ENCODE results near the gene ALK. TPM values are rescaled to one million over a fixed set of nuclear protein-coding genes. Genes with fewer than 3 reads are reported as not detected.

Gene ALK
- total and polyA plus RNA-seq, 2 experiments from 2014 or later, result 0.35 TPM; not detected in 1

GRCh38 chr2:29517413-29517812 is 404.0 kb downstream of the ALK start:
- Mint-ChIP-seq H3K27ac (no peak overlapping the region), H3K4me1 (peaks cover 4% of the 10 kb centered on the region; the same call in 2 of the 3 replicates), H3K27me3 (ENCODE audit: insufficient read depth, low read depth, poor library complexity) (peaks cover 2% of the 10 kb centered on the region), H3K36me3 (ENCODE audit: low read depth) (peaks cover 5% of the 10 kb centered on the region; the same call in 1 of the 3 replicates), H3K9me3 (peaks cover 6% of the 10 kb centered on the region), H3K4me3 (no peak overlapping the region)
- H3K4me2 ChIP-seq, result no peak overlapping the region
- ATAC-seq (no peak), DNase-seq (ENCODE audit: low spot score) (no peak)
- no peak overlapping the region for H3K4me3 ChIP-seq
- H3K79me2 ChIP-seq (replicated peaks; ENCODE audit: insufficient read depth), result no peaks in the 10 kb centered on the region
- H3K27ac ChIP-seq (ENCODE audit: low read depth), result no peak overlapping the region
- H4K20me1 ChIP-seq (replicated peaks; ENCODE audit: insufficient read depth), result no peaks in the 10 kb centered on the region
- no peaks in the 10 kb centered on the region for H3K36me3 ChIP-seq (ENCODE audit: insufficient read depth)
- peaks cover 8% of the 10 kb centered on the region for H3K4me1 ChIP-seq (ENCODE audit: insufficient read depth)
- H3K27me3 ChIP-seq (ENCODE audit: insufficient read depth), result no peaks in the 10 kb centered on the region
- H3K9me2 ChIP-seq (ENCODE audit: insufficient read depth), result 0 out of 2 replicates have a peak, but pooled peaks cover 16% of the 10 kb centered on the region
- H2AFZ ChIP-seq, result no peak overlapping the region
- TF ChIP-seq, protein P1, sequence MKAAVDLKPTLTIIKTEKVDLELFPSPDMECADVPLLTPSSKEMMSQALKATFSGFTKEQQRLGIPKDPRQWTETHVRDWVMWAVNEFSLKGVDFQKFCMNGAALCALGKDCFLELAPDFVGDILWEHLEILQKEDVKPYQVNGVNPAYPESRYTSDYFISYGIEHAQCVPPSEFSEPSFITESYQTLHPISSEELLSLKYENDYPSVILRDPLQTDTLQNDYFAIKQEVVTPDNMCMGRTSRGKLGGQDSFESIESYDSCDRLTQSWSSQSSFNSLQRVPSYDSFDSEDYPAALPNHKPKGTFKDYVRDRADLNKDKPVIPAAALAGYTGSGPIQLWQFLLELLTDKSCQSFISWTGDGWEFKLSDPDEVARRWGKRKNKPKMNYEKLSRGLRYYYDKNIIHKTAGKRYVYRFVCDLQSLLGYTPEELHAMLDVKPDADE (IDR thresholded peaks at IDR 0.05), result no peak
- TF ChIP-seq POLR2AphosphoS5 (IDR thresholded peaks at IDR 0.05; ENCODE audit: low read depth) (no peak), CTCF (conservative IDR thresholded peaks at IDR 0.05; ENCODE audit: low read depth in 2 of 2) (no peak), STAT1 (IDR thresholded peaks at IDR 0.05; ENCODE audit: unreplicated experiment) (no peak), ZNF114 (CRISPR knock-in tag; IDR thresholded peaks at IDR 0.05) (no peak), EZH2phosphoT487 (IDR thresholded peaks at IDR 0.05; ENCODE audit: unreplicated experiment) (no peak)
- H3F3A ChIP-seq (replicated peaks; ENCODE audit: low read depth), result no peaks in the 10 kb centered on the region

- H3K4me2 ChIP-seq, result no peak overlapping the region
- H3K4me1 ChIP-seq (ENCODE audit: insufficient read depth), result peaks cover 1% of the 10 kb centered on the region; the same call in 1 of the 2 replicates
- ATAC-seq (no peak), DNase-seq (ENCODE audit: low spot score) (no peak)
- no peak overlapping the region for H3K27ac ChIP-seq (ENCODE audit: low read depth)
- no peaks in the 10 kb centered on the region for H3F3A ChIP-seq (replicated peaks; ENCODE audit: low read depth)
- peaks cover 5% of the 10 kb centered on the region; the same call in 1 of the 3 replicates for H3K36me3 Mint-ChIP-seq (ENCODE audit: low read depth)
- no peak overlapping the region for H3K4me3 Mint-ChIP-seq
- H3K79me2 ChIP-seq (replicated peaks; ENCODE audit: insufficient read depth), result no peaks in the 10 kb centered on the region
- no peaks in the 10 kb centered on the region for H3K36me3 ChIP-seq (ENCODE audit: insufficient read depth)
- H3K27me3 ChIP-seq (ENCODE audit: insufficient read depth), result no peaks in the 10 kb centered on the region
- H3K4me1 Mint-ChIP-seq, result no peaks in the 10 kb centered on the region
- H3K27me3 Mint-ChIP-seq (ENCODE audit: insufficient read depth, low read depth, poor library complexity), result peaks cover 2% of the 10 kb centered on the region
- no peak overlapping the region for H3K27ac Mint-ChIP-seq
- 0 out of 2 replicates have a peak, but pooled peaks cover 16% of the 10 kb centered on the region for H3K9me2 ChIP-seq (ENCODE audit: insufficient read depth)
- no peak overlapping the region for H3K4me3 ChIP-seq
- no peaks in the 10 kb centered on the region for H4K20me1 ChIP-seq (replicated peaks; ENCODE audit: insufficient read depth)
- H2AFZ ChIP-seq, result no peak overlapping the region
- H3K9me3 Mint-ChIP-seq, result peaks cover 6% of the 10 kb centered on the region
- no peak for TF ChIP-seq STAT1 (IDR thresholded peaks at IDR 0.05; ENCODE audit: unreplicated experiment)
- TF ChIP-seq EZH2phosphoT487 (IDR thresholded peaks at IDR 0.05; ENCODE audit: unreplicated experiment), result no peak
- TF ChIP-seq JUNB (IDR thresholded peaks at IDR 0.05; ENCODE audit: unreplicated experiment), result no peak
- TF ChIP-seq EZH2 (IDR thresholded peaks at IDR 0.05; ENCODE audit: low read depth, unreplicated experiment), result no peak
- no peak for TF ChIP-seq CREB1 (CRISPR knock-in tag; IDR thresholded peaks at IDR 0.05; ENCODE audit: low read depth)
- TF ChIP-seq, protein P1 (IDR thresholded peaks at IDR 0.05), result no peak
- no peak for TF ChIP-seq POLR2AphosphoS5 (IDR thresholded peaks at IDR 0.05; ENCODE audit: low read depth)
- TF ChIP-seq NANOG (IDR thresholded peaks at IDR 0.05; ENCODE audit: borderline replicate concordance), result no peak
- TF ChIP-seq, protein P2, sequence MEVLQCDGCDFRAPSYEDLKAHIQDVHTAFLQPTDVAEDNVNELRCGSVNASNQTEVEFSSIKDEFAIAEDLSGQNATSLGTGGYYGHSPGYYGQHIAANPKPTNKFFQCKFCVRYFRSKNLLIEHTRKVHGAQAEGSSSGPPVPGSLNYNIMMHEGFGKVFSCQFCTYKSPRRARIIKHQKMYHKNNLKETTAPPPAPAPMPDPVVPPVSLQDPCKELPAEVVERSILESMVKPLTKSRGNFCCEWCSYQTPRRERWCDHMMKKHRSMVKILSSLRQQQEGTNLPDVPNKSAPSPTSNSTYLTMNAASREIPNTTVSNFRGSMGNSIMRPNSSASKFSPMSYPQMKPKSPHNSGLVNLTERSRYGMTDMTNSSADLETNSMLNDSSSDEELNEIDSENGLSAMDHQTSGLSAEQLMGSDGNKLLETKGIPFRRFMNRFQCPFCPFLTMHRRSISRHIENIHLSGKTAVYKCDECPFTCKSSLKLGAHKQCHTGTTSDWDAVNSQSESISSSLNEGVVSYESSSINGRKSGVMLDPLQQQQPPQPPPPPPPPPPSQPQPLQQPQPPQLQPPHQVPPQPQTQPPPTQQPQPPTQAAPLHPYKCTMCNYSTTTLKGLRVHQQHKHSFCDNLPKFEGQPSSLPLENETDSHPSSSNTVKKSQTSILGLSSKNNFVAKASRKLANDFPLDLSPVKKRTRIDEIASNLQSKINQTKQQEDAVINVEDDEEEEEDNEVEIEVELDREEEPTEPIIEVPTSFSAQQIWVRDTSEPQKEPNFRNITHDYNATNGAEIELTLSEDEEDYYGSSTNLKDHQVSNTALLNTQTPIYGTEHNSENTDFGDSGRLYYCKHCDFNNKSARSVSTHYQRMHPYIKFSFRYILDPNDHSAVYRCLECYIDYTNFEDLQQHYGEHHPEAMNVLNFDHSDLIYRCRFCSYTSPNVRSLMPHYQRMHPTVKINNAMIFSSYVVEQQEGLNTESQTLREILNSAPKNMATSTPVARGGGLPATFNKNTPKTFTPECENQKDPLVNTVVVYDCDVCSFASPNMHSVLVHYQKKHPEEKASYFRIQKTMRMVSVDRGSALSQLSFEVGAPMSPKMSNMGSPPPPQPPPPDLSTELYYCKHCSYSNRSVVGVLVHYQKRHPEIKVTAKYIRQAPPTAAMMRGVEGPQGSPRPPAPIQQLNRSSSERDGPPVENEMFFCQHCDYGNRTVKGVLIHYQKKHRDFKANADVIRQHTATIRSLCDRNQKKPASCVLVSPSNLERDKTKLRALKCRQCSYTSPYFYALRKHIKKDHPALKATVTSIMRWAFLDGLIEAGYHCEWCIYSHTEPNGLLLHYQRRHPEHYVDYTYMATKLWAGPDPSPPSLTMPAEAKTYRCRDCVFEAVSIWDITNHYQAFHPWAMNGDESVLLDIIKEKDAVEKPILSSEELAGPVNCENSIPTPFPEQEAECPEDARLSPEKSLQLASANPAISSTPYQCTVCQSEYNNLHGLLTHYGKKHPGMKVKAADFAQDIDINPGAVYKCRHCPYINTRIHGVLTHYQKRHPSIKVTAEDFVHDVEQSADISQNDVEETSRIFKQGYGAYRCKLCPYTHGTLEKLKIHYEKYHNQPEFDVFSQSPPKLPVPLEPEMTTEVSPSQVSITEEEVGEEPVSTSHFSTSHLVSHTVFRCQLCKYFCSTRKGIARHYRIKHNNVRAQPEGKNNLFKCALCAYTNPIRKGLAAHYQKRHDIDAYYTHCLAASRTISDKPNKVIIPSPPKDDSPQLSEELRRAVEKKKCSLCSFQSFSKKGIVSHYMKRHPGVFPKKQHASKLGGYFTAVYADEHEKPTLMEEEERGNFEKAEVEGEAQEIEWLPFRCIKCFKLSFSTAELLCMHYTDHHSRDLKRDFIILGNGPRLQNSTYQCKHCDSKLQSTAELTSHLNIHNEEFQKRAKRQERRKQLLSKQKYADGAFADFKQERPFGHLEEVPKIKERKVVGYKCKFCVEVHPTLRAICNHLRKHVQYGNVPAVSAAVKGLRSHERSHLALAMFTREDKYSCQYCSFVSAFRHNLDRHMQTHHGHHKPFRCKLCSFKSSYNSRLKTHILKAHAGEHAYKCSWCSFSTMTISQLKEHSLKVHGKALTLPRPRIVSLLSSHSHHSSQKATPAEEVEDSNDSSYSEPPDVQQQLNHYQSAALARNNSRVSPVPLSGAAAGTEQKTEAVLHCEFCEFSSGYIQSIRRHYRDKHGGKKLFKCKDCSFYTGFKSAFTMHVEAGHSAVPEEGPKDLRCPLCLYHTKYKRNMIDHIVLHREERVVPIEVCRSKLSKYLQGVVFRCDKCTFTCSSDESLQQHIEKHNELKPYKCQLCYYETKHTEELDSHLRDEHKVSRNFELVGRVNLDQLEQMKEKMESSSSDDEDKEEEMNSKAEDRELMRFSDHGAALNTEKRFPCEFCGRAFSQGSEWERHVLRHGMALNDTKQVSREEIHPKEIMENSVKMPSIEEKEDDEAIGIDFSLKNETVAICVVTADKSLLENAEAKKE (CRISPR knock-in tag; IDR thresholded peaks at IDR 0.05), result no peak
These were observed 404.6 kb downstream of the ALK start for GRCh38 chr2:29516767-29517166.
